Measurements from ENCODE around the gene CHMP6.

- TF ChIP-seq POLR2A (IDR thresholded peaks at IDR 0.05), result no peak
- no peak for TF ChIP-seq CTCF (IDR thresholded peaks at IDR 0.05)
- TF ChIP-seq POLR2AphosphoS5 (IDR thresholded peaks at IDR 0.05), result no peak
These were observed 44.3 kb upstream of the CHMP6 start for GRCh38 chr17:80947200-80947940.
